ENCODE measurements around the gene PCNX2.

DNA sequence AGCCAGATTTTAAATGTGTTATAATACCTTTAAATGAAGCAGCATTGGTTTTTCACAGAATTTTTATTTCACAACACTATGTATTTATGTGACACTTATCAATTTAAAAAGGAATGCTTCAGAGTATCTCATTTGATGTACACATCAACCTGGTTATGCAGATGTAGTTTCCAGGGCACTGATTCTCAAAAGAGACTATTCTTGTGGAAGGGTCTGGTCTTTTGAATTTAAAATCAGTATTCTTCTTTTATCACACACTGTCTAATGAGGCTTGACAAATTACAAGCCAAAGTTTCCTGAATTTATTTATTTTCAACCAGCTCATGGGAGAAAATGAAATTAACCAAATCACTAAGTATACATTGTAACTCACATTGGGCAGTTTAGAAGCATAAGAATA lies 257.7 kb downstream of the PCNX2 start:
- TF ChIP-seq, protein P1, sequence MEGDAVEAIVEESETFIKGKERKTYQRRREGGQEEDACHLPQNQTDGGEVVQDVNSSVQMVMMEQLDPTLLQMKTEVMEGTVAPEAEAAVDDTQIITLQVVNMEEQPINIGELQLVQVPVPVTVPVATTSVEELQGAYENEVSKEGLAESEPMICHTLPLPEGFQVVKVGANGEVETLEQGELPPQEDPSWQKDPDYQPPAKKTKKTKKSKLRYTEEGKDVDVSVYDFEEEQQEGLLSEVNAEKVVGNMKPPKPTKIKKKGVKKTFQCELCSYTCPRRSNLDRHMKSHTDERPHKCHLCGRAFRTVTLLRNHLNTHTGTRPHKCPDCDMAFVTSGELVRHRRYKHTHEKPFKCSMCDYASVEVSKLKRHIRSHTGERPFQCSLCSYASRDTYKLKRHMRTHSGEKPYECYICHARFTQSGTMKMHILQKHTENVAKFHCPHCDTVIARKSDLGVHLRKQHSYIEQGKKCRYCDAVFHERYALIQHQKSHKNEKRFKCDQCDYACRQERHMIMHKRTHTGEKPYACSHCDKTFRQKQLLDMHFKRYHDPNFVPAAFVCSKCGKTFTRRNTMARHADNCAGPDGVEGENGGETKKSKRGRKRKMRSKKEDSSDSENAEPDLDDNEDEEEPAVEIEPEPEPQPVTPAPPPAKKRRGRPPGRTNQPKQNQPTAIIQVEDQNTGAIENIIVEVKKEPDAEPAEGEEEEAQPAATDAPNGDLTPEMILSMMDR (conservative IDR thresholded peaks at IDR 0.05; ENCODE audit: low read depth in 2 of 2) = no peak
- TF ChIP-seq POLR2AphosphoS5 (IDR thresholded peaks at IDR 0.05; ENCODE audit: low read depth) = no peak
- TF ChIP-seq EZH2 (IDR thresholded peaks at IDR 0.05; ENCODE audit: low read depth, unreplicated experiment) = no peak
- TF ChIP-seq, protein P2, sequence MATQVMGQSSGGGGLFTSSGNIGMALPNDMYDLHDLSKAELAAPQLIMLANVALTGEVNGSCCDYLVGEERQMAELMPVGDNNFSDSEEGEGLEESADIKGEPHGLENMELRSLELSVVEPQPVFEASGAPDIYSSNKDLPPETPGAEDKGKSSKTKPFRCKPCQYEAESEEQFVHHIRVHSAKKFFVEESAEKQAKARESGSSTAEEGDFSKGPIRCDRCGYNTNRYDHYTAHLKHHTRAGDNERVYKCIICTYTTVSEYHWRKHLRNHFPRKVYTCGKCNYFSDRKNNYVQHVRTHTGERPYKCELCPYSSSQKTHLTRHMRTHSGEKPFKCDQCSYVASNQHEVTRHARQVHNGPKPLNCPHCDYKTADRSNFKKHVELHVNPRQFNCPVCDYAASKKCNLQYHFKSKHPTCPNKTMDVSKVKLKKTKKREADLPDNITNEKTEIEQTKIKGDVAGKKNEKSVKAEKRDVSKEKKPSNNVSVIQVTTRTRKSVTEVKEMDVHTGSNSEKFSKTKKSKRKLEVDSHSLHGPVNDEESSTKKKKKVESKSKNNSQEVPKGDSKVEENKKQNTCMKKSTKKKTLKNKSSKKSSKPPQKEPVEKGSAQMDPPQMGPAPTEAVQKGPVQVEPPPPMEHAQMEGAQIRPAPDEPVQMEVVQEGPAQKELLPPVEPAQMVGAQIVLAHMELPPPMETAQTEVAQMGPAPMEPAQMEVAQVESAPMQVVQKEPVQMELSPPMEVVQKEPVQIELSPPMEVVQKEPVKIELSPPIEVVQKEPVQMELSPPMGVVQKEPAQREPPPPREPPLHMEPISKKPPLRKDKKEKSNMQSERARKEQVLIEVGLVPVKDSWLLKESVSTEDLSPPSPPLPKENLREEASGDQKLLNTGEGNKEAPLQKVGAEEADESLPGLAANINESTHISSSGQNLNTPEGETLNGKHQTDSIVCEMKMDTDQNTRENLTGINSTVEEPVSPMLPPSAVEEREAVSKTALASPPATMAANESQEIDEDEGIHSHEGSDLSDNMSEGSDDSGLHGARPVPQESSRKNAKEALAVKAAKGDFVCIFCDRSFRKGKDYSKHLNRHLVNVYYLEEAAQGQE (IDR thresholded peaks at IDR 0.05; ENCODE audit: unreplicated experiment) = no peak
- no peak for TF ChIP-seq EZH2phosphoT487 (IDR thresholded peaks at IDR 0.05; ENCODE audit: unreplicated experiment)
- no peak for TF ChIP-seq ZNF114 (CRISPR knock-in tag; IDR thresholded peaks at IDR 0.05)
- TF ChIP-seq, protein P3, sequence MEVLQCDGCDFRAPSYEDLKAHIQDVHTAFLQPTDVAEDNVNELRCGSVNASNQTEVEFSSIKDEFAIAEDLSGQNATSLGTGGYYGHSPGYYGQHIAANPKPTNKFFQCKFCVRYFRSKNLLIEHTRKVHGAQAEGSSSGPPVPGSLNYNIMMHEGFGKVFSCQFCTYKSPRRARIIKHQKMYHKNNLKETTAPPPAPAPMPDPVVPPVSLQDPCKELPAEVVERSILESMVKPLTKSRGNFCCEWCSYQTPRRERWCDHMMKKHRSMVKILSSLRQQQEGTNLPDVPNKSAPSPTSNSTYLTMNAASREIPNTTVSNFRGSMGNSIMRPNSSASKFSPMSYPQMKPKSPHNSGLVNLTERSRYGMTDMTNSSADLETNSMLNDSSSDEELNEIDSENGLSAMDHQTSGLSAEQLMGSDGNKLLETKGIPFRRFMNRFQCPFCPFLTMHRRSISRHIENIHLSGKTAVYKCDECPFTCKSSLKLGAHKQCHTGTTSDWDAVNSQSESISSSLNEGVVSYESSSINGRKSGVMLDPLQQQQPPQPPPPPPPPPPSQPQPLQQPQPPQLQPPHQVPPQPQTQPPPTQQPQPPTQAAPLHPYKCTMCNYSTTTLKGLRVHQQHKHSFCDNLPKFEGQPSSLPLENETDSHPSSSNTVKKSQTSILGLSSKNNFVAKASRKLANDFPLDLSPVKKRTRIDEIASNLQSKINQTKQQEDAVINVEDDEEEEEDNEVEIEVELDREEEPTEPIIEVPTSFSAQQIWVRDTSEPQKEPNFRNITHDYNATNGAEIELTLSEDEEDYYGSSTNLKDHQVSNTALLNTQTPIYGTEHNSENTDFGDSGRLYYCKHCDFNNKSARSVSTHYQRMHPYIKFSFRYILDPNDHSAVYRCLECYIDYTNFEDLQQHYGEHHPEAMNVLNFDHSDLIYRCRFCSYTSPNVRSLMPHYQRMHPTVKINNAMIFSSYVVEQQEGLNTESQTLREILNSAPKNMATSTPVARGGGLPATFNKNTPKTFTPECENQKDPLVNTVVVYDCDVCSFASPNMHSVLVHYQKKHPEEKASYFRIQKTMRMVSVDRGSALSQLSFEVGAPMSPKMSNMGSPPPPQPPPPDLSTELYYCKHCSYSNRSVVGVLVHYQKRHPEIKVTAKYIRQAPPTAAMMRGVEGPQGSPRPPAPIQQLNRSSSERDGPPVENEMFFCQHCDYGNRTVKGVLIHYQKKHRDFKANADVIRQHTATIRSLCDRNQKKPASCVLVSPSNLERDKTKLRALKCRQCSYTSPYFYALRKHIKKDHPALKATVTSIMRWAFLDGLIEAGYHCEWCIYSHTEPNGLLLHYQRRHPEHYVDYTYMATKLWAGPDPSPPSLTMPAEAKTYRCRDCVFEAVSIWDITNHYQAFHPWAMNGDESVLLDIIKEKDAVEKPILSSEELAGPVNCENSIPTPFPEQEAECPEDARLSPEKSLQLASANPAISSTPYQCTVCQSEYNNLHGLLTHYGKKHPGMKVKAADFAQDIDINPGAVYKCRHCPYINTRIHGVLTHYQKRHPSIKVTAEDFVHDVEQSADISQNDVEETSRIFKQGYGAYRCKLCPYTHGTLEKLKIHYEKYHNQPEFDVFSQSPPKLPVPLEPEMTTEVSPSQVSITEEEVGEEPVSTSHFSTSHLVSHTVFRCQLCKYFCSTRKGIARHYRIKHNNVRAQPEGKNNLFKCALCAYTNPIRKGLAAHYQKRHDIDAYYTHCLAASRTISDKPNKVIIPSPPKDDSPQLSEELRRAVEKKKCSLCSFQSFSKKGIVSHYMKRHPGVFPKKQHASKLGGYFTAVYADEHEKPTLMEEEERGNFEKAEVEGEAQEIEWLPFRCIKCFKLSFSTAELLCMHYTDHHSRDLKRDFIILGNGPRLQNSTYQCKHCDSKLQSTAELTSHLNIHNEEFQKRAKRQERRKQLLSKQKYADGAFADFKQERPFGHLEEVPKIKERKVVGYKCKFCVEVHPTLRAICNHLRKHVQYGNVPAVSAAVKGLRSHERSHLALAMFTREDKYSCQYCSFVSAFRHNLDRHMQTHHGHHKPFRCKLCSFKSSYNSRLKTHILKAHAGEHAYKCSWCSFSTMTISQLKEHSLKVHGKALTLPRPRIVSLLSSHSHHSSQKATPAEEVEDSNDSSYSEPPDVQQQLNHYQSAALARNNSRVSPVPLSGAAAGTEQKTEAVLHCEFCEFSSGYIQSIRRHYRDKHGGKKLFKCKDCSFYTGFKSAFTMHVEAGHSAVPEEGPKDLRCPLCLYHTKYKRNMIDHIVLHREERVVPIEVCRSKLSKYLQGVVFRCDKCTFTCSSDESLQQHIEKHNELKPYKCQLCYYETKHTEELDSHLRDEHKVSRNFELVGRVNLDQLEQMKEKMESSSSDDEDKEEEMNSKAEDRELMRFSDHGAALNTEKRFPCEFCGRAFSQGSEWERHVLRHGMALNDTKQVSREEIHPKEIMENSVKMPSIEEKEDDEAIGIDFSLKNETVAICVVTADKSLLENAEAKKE (CRISPR knock-in tag; IDR thresholded peaks at IDR 0.05) = no peak
- no peak for TF ChIP-seq JUNB (IDR thresholded peaks at IDR 0.05; ENCODE audit: unreplicated experiment)
